GM19351 (cell line): ENCODE results near the gene CDKN2AIP.
"Not testable (repeated sequence)": the region's sequence is repeated elsewhere in the genome, so short reads cannot be mapped to it uniquely, and the experiment has no call there.

Source experiments
- ATAC-seq: cut with Tn5 transposase; IDR thresholded peaks from one replicate; pipeline ENCODE4 v1.9.1; 2021; ENCODE audit warnings: mild to moderate bottlenecking, moderate library complexity; ENCODE audit not compliant: unreplicated experiment

Gene CDKN2AIP

DNA sequence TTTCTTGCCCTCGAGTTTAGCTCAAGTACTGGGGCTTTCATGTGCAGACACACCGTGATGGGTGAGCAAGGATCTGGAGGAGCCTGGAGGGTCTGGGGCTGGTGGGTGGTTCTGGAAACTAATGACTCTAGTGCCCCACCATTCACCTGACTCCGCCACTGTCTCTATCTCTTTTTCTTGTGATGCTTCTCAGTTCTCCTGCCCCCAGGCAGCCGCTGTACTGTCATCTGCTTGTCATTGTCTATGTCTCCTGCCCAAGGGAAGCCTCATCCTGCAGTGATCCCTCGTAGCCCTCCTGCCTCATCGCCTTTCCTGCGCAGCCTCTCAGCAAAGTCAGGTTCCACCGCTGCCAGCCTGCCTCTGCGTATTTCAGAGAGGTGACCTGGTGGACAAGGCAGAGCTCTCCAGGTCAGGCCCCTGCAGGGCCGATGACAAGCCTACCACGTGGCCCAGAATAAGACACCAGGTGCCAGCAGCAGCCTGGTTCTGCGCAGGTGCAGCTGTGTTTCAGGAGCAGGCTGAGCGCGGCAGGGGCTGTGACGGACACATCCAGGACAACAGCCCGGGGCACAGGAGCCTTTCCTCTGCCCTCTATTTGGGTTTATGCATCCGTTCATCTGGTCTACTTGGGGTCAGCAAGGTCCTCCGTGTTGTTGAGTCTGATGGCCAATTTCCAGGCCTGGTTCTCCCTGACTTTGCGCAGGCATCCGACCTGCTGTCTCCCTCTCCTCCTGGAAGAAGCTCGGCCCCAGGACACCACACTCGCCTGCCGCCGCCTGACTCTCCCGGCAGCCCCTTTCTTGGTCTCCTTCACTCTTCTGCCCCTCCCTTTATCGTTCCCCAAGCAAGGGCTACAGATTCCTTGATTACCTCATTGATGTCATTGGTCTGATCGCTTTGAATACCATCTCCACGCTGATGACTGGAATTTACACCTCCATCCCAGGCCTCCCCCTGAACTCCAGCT, 30.9 kb upstream of the CDKN2AIP start:
- ATAC-seq, result no peak

DNA sequence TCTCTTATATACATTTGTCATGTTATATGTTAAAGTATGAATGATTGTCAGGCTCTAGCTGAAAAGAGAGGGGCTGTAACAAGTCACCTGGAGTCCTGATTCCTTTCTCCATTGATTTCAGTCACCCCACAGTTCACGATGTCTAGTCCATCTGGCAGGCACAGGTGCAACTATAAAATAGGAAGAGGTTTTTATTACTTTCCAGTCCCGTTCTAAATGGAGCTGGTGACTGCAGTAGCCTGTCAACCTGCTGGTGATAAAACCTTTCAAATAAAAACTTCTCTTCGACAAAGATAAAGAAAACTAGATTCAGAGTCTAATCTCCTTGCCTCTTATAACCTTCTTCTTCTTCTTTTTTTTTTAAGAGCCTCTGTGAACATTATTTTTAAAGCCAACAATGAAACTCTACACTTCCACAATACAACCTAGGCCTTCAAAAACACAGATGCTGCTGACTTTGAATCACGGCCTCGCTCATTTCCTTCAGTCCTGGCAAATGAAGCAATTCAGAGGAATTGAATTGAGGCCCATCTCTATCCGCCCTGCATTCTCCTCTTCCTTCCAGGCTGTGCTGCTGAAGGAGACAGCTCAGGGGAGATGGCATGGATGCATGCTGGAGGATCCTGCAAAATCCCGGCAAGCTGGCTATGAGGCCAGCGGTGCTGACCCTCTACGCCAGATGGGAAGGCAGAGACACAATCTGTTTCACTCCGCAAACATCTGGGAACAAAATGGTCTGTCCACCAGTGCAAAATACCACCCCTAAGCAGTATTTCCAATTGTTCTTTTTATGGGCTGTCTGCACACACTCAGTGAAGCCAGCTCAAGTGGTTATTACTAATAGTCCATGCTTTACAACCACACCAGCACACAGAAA, 27.3 kb upstream of the CDKN2AIP start:
- ATAC-seq, result no peak

GRCh38 chr4:183422962-183423631, 21.3 kb upstream of the CDKN2AIP start:
- ATAC-seq, result no peak

- ATAC-seq, result no peak
Observed at GRCh38 chr4:183424109-183424744, 20.2 kb upstream of the CDKN2AIP start.

GRCh38 chr4:183426507-183426906, 17.9 kb upstream of the CDKN2AIP start:
- no peak for ATAC-seq

DNA sequence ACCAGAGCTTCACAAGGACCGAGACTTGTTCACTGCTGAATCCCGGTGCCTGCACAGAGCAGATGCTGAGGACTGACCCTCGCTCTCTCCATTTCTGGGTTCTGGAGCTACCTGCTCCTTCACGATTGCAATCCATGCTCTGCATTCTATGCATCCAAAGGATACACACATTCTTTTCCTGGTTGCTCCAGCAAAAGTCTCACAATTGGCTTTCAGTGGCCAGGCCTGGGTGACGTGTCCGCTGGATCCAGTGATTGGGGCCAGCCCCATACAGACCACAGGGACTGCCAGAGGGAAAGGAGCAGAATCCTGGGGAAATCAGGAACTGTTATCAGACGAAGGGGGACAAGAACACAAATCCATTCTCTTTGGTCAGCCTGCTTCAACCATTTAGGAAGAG, 14.9 kb upstream of the CDKN2AIP start:
- ATAC-seq, result no peak

GRCh38 chr4:183430317-183430993, 14.0 kb upstream of the CDKN2AIP start:
- ATAC-seq, result no peak

DNA sequence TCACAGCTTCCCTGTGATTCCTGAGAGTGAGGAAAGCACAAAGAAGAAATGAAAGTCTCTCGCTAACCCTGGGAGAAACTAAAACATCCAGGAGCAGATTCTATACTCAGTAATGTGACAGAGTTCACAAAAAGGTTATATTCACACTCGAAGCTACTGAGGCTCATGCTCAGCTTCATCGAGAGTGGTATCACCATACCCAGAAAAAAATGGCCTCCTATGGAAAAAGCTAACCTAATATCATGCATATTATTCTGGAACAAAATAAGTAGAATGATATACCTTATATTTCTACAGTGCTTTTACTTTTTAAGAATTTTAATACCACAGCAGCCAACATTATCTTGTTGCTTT, 13.5 kb upstream of the CDKN2AIP start:
- ATAC-seq, result no peak

- no peak for ATAC-seq
Observed at GRCh38 chr4:183431614-183432013, 12.8 kb upstream of the CDKN2AIP start.

DNA sequence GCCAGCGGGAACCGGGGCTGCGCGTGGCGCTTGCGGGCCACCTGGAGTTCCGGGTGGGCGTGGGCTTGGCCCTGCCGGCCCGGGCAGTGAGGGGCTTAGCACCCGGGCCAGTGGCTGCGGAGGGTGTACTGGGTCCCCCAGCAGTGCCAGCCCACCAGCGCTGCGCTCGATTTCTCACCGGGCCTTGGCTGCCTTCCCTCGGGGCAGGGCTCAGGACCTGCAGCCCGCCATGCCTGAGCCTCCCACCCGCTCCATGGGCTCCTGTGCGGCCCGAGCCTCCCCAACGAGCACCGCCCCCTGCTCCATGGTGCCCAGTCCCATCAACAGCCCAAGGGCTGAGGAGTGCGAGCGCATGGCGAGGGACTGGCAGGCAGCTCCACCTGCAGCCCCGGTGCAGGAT, 11.3 kb upstream of the CDKN2AIP start:
- ATAC-seq, result not testable (repeated sequence)

DNA sequence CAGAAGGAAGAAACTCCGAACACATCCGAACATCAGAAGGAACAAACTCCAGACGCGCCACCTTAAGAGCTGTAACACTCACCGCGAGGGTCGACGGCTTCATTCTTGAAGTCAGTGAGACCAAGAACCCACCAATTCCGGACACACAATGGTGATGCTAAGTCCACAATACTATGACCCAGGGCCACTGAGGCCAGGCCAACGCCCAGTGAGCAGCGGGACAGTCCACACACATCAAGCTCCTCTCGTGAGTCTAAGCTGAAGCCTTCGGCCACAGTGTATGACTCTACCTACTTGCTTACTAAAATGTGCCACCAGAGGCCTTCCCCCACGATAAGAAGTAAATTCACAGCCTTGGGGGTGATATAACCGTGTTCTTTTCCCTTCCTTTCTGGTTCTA, 10.2 kb upstream of the CDKN2AIP start:
- no peak for ATAC-seq

GRCh38 chr4:183434666-183435190, 9.7 kb upstream of the CDKN2AIP start:
- ATAC-seq, result no peak

DNA sequence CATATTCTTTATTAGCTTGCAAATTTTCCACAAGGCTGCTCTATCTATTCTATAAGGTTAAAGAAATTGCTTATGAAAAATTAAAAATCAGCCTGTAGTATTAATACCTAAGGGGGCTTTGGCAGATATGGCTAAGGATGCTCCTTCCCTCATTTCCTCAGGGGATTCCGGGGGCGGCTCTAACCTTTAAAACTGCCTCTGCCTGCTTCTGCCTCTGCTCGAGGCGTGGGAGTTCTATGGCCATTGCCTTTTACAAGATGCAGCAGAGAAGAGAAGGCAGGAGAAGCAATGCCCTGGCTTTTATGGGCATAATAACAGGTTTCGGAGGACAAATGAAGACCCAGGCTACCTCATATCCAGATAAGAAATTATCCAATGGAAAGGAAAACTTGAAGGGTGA, 8.6 kb upstream of the CDKN2AIP start:
- no peak for ATAC-seq

GRCh38 chr4:183436417-183436816, 8.0 kb upstream of the CDKN2AIP start:
- no peak for ATAC-seq

- ATAC-seq, result no peak
Observed at GRCh38 chr4:183437452-183437851, 7.0 kb upstream of the CDKN2AIP start.

DNA sequence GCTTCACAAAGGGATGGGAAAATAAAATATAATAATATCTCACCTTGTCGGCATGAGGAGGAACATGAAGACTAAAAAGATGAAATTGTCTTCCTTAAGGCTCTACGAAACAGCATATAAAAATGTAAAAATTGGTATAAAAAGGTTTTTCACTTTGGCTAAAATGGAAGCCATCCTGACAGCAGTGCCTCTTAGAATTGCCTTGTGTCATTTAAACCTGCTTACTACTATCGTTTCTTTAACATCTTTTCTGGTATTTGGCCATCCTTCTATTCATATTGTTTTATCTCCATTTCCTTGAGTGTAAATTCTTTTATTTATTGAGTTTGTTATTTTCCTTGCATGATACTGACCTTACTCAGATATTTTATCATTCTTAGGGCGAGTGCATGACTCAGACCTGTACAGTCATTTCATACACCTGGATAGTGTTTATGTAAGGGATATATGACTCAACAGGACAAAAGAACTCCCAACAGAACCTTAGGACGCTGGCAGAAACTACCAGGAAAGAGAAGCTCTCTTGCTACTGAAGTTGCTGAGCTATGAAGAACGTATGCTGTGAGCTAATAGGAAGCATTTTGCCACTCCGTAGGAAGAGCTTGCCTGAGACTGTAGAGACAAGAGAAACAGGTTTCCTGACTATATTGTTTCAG, 5.8 kb upstream of the CDKN2AIP start:
- ATAC-seq, result no peak

GRCh38 chr4:183441276-183441675, 3.2 kb upstream of the CDKN2AIP start:
- ATAC-seq, result no peak

DNA sequence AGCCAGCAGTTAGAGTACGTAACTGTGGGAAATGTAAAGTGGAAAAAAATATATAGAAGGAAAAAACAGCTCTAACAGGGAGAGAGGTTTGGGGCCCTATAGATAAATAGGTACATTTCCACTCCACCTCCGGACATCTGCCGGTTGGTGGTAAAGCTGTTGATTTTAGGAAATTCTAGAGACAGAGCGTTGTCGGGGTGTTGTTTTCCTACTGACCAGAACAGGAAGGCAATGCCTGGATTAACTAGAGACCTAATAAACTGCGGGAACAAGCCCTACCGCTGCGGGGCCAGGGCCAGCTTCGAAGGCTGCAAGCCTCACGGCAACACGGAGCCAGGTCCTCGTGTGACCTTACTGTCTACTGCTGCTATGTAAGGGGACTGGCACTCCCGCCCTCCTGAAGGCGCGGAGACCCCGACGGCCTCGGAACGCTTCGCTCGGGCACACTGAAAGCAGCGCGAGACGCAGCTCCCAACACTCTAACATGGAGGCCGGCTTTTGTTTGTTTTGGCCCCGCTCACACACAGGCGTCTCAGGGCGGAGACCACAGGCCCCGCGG, 702 bp upstream of the CDKN2AIP start:
- ATAC-seq, result peak; percentile 24

GRCh38 chr4:183445097-183445428, 627 bp downstream of the CDKN2AIP start:
- ATAC-seq, result peak; percentile 20
